Endothelial cell of umbilical vein (primary cell): ENCODE results near the gene MAP3K7CL. TPM values are rescaled to one million over a fixed set of nuclear protein-coding genes. Genes with fewer than 3 reads are reported as not detected.

Experiments
- BruUV-seq: library from RNA; stranded (reverse); fragments of 400-500 nt; replicated peaks from 2 replicates; lab custom pipeline; 2021; lab: Mats Ljungman, UMichigan
- CTCF ChIA-PET: fragments of 300-600, 350-600 bp; sonication (Branson Sonifier 250); formaldehyde crosslinking; loops from one replicate; lab custom pipeline; 2021; ENCODE audit warnings: antibody characterized with exemption, inconsistent platforms; lab: Charles Lee
- POLR2A ChIA-PET: fragments of 300-600, 350-600 bp; sonication (Branson Sonifier 250); formaldehyde crosslinking; loops from one replicate; lab custom pipeline; 2021; ENCODE audit warnings: antibody characterized with exemption, inconsistent platforms; lab: Charles Lee
- DNase-seq: peaks from one replicate; pipeline ENCODE4 v3.0.0-alpha.2; 2011; ENCODE audit warnings: low read depth, low spot score
- FAIRE-seq: peaks from 2 replicates; lab custom pipeline; 2011; peaks lifted over from hg19 to GRCh38; lab: Jason Lieb, UNC
- H2AFZ ChIP-seq: 2 replicates; pipeline ENCODE4 v1.6.0; 2012; ENCODE audit warnings: low read depth, low read length, control low read depth, inconsistent platforms
- H3K27ac ChIP-seq: 2 replicates; pipeline ENCODE4 v1.5.1; 2011; ENCODE audit warnings: low read depth, mild to moderate bottlenecking, control low read depth, low read length, moderate library complexity; ENCODE audit not compliant: insufficient read depth
- H3K27me3 ChIP-seq, 2 experiments: 2 replicates each; pipeline versions ENCODE4 v1.6.0 to v1.6.1; 2011; ENCODE audit warnings: low read length in 2 of 2, mixed read lengths in 1 of 2; ENCODE audit not compliant: control insufficient read depth in 2 of 2, insufficient read depth in 2 of 2
- H3K36me3 ChIP-seq, 2 experiments: 2 replicates in 1 of 2; 3 replicates in 1 of 2; pipeline ENCODE4 v1.5.1; 2011; ENCODE audit warnings: low read length in 2 of 2, mild to moderate bottlenecking in 1 of 2, moderate library complexity in 1 of 2; ENCODE audit not compliant: control insufficient read depth in 2 of 2, insufficient read depth in 2 of 2; ENCODE audit errors: extremely low read depth in 1 of 2
- H3K4me1 ChIP-seq: 3 replicates; pipeline ENCODE4 v1.5.1; 2011; ENCODE audit warnings: mild to moderate bottlenecking, low read length; ENCODE audit not compliant: control insufficient read depth, insufficient read depth; ENCODE audit errors: extremely low read depth
- H3K4me2 ChIP-seq: 2 replicates; pipeline ENCODE4 v1.6.1; 2011; ENCODE audit warnings: low read length, control low read depth, mixed read lengths; ENCODE audit not compliant: insufficient read depth
- H3K4me3 ChIP-seq, 3 experiments: fragments of 200-600 bp in 1 of 3; sonication (generic), shearing (Covaris generic) in 1 of 3; replicated peaks in 1 of 3; 2 replicates each; pipeline ENCODE4 v1.5.1; 2011 to 2016; ENCODE audit warnings: control low read depth in 3 of 3, low read length in 3 of 3, mild to moderate bottlenecking in 2 of 3, inconsistent platforms in 1 of 3, low read depth in 1 of 3, moderate library complexity in 1 of 3; ENCODE audit not compliant: insufficient read depth in 1 of 3
- H3K79me2 ChIP-seq: 2 replicates; pipeline ENCODE4 v1.6.0; 2012; ENCODE audit warnings: low read length, inconsistent platforms; ENCODE audit not compliant: control insufficient read depth, insufficient read depth
- H3K9ac ChIP-seq: replicated peaks from 2 replicates; pipeline ENCODE3; 2011; ENCODE audit warnings: low read length, control low read depth; ENCODE audit not compliant: insufficient read depth; ENCODE audit errors: extremely low read depth
- H3K9me1 ChIP-seq: replicated peaks from 3 replicates; pipeline ENCODE4 v1.6.0; 2011; ENCODE audit warnings: mild to moderate bottlenecking, low read length; ENCODE audit not compliant: control insufficient read depth, insufficient read depth; ENCODE audit errors: extremely low read depth
- H3K9me3 ChIP-seq: replicated peaks from 2 replicates; pipeline ENCODE4 v1.5.1; 2012; ENCODE audit warnings: low read length, inconsistent platforms; ENCODE audit not compliant: control insufficient read depth, insufficient read depth
- H4K20me1 ChIP-seq: replicated peaks from 2 replicates; pipeline ENCODE3; 2011; ENCODE audit warnings: mild to moderate bottlenecking, low read length; ENCODE audit not compliant: control insufficient read depth, insufficient read depth; ENCODE audit errors: extremely low read depth
- CTCF ChIP-seq, 2 donors: IDR thresholded peaks; 1 replicate in 1 of 2; 2 replicates in 1 of 2; pipeline ENCODE4 v1.5.1; 2011; ENCODE audit warnings: low read length in 2 of 2, mild to moderate bottlenecking in 2 of 2, moderate library complexity in 2 of 2, control low read depth in 1 of 2, inconsistent platforms in 1 of 2, low read depth in 1 of 2; ENCODE audit not compliant: insufficient read depth in 1 of 2; ENCODE audit errors: extremely low read depth in 1 of 2
- EZH2 ChIP-seq: IDR thresholded peaks from 2 replicates; pipeline ENCODE4 v1.6.1; 2012; ENCODE audit warnings: borderline replicate concordance, low read depth, mild to moderate bottlenecking, moderate library complexity, low read length, inconsistent platforms; ENCODE audit not compliant: severe bottlenecking
- FOS ChIP-seq: IDR thresholded peaks from 2 replicates; pipeline ENCODE4 v1.6.1; 2011; ENCODE audit warnings: mild to moderate bottlenecking, low read length, moderate library complexity, borderline replicate concordance; ENCODE audit not compliant: insufficient read depth
- GATA2 ChIP-seq: IDR thresholded peaks from 2 replicates; pipeline ENCODE4 v1.7.0; 2011; ENCODE audit warnings: low read depth, mild to moderate bottlenecking, moderate library complexity, mixed read lengths, low read length; ENCODE audit not compliant: insufficient read length, insufficient read depth
- JUN ChIP-seq: IDR thresholded peaks from 2 replicates; pipeline ENCODE4 v1.6.1; 2011; ENCODE audit warnings: borderline replicate concordance, low read depth; ENCODE audit not compliant: insufficient read length, insufficient read depth
- MAX ChIP-seq: IDR thresholded peaks from 2 replicates; pipeline ENCODE4 v1.6.1; 2011; ENCODE audit not compliant: insufficient read depth, insufficient read length
- MYC ChIP-seq: IDR thresholded peaks from one replicate; pipeline ENCODE4 v1.6.1; 2011; ENCODE audit warnings: mild to moderate bottlenecking, low read depth, low read length
- POLR2A ChIP-seq: IDR thresholded peaks from 2 replicates; pipeline ENCODE4 v1.6.1; 2012; ENCODE audit warnings: low read depth, mild to moderate bottlenecking, control low read depth, low read length
- POLR2AphosphoS5 ChIP-seq: IDR thresholded peaks from 2 replicates; pipeline ENCODE4 v1.6.1; 2012; ENCODE audit warnings: low read depth, mild to moderate bottlenecking, control low read depth, low read length, moderate library complexity; ENCODE audit not compliant: insufficient read depth
- dilution Hi-C: fragments of 300-500 bp; cut with MboI; formaldehyde crosslinking; loops from one replicate; pipeline ENCODE4 v1.15.0; 2019; ENCODE audit warnings: low sequenced_read_pairs; ENCODE audit not compliant: extremely low pct_ligation_motif_present
- intact Hi-C: fragments of 100-400 bp; cut with micrococcal nuclease; formaldehyde crosslinking; loops from one replicate; pipeline ENCODE4 v1.10.0; 2022
- polyA plus RNA-seq, 4 experiments: library from polyadenylated mRNA; depleted of rRNA in 3 of 4; stranded (reverse) in 3 of 4; unstranded in 1 of 4; fragments of >200 nt; gene quantifications; 2 replicates each; pipeline versions ENCODE4 v1.2.1 to v1.2.3, GENCODE V29; 2011 to 2012; ENCODE audit warnings: missing spikeins in 1 of 4
- total RNA-seq: library from RNA; stranded (reverse); gene quantifications from 2 replicates; pipeline ENCODE4 v1.2.3, GENCODE V29; 2021

Gene MAP3K7CL
- total and polyA plus RNA-seq, 2 donors (not counting 3 experiments of a cell fraction or from before 2014, with no cell fraction given) = 6.1 to 8.1 TPM

GRCh38 chr21:29121759-29122158, 8.7 kb upstream of the MAP3K7CL start:
- no peaks in the 10 kb centered on the region for H3K27me3 ChIP-seq
- H3K4me2 ChIP-seq = no peak overlapping the region
- BruUV-seq = no TSS peak
- H3K9ac ChIP-seq = no peak overlapping the region
- intact Hi-C loops = no loop called here
- H3K9me1 ChIP-seq = no peaks in the 10 kb centered on the region
- no peaks in the 10 kb centered on the region for H4K20me1 ChIP-seq
- no peaks in the 10 kb centered on the region for H3K36me3 ChIP-seq
- ChIA-PET CTCF (no interaction called here), POLR2A (no interaction called here)
- H3K4me1 ChIP-seq = no peaks in the 10 kb centered on the region
- no peak overlapping the region for H3K4me3 ChIP-seq
- DNase-seq = no peak
- no peak for TF ChIP-seq GATA2
- TF ChIP-seq POLR2A = no peak
- TF ChIP-seq EZH2 = no peak
- no peak for TF ChIP-seq CTCF (IDR thresholded peaks at IDR 0.05; ENCODE audit: extremely low read depth in 1 of 2, insufficient read depth in 1 of 2, low read depth in 1 of 2, low read length in 2 of 2)
- TF ChIP-seq MYC = no peak
- TF ChIP-seq POLR2AphosphoS5 = no peak
- TF ChIP-seq FOS = no peak
- no peak for TF ChIP-seq MAX
- no peak for TF ChIP-seq JUN
- H3K9me3 ChIP-seq = no peaks in the 10 kb centered on the region
- no peak overlapping the region for H2AFZ ChIP-seq
- FAIRE-seq = no peak
- dilution Hi-C loops = no loop called here
- H3K27ac ChIP-seq = no peak overlapping the region
- H3K79me2 ChIP-seq = no peaks in the 10 kb centered on the region
